ENCODE measurements around the gene SPOCK1.

The SPOCK1 gene

DNA sequence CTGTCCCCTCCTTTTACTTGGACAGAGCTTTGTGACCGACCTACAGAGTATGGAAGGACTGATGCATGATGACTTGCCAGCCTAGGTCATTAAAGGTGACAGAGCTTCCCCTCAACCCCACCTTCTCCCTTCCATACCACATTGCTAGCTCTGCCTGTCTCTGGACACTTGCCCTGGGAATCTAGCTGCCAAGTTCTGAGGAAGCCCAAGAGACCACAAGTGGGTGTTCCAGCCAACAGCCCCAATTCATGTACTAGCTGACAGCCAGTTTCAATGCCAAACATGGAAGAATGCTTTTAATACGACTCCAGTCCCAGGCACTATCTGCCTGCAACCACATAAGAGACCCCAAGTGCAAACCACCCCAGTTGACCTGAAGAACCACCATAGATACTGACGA, 477.1 kb downstream of the SPOCK1 start:
- Mint-ChIP-seq H3K4me1 (peaks cover 3% of the 10 kb centered on the region), H3K4me3 (no peak overlapping the region), H3K36me3 (no peaks in the 10 kb centered on the region), H3K27ac (no peak overlapping the region), H3K27me3 (no peaks in the 10 kb centered on the region), H3K9me3 (peaks cover 3% of the 10 kb centered on the region)
- DNase-seq (ENCODE audit: low spot score in 2 of 2) (no peak), ATAC-seq (ENCODE audit: low read depth) (no peak)

GRCh38 chr5:137019229-137019628, 479.9 kb downstream of the SPOCK1 start:
- H3K4me1 Mint-ChIP-seq: peaks cover 3% of the 10 kb centered on the region
- peaks cover 3% of the 10 kb centered on the region for H3K9me3 Mint-ChIP-seq
- H3K27ac Mint-ChIP-seq: no peak overlapping the region
- DNase-seq (ENCODE audit: low spot score in 2 of 2) (no peak), ATAC-seq (ENCODE audit: low read depth) (no peak)
- H3K27me3 Mint-ChIP-seq: no peaks in the 10 kb centered on the region
- no peak overlapping the region for H3K4me3 Mint-ChIP-seq
- no peaks in the 10 kb centered on the region for H3K36me3 Mint-ChIP-seq

GRCh38 chr5:137016783-137017324, 482.3 kb downstream of the SPOCK1 start:
- DNase-seq (ENCODE audit: low spot score in 2 of 2): no peak
- no peak overlapping the region for H3K27ac Mint-ChIP-seq
- H3K27me3 Mint-ChIP-seq: no peaks in the 10 kb centered on the region
- H3K9me3 Mint-ChIP-seq: peaks cover 3% of the 10 kb centered on the region
- H3K4me3 Mint-ChIP-seq: no peak overlapping the region
- H3K4me1 Mint-ChIP-seq: no peaks in the 10 kb centered on the region
- H3K36me3 Mint-ChIP-seq: no peaks in the 10 kb centered on the region
- ATAC-seq (ENCODE audit: low read depth): no peak

- no peak for ATAC-seq (ENCODE audit: low read depth)
Observed at GRCh38 chr5:137015540-137016116, 483.5 kb downstream of the SPOCK1 start.

GRCh38 chr5:137014731-137015130, 484.4 kb downstream of the SPOCK1 start:
- DNase-seq (ENCODE audit: low spot score in 2 of 2) (no peak), ATAC-seq (ENCODE audit: low read depth) (no peak)
- Mint-ChIP-seq H3K9me3 (peaks cover 3% of the 10 kb centered on the region), H3K27me3 (no peaks in the 10 kb centered on the region), H3K27ac (no peak overlapping the region), H3K4me1 (no peaks in the 10 kb centered on the region), H3K4me3 (no peak overlapping the region), H3K36me3 (no peaks in the 10 kb centered on the region)

More at GRCh38 chr5:137015540-137016116, 483.5 kb downstream of the SPOCK1 start:
- Mint-ChIP-seq H3K36me3 (no peaks in the 10 kb centered on the region), H3K27ac (no peak overlapping the region), H3K9me3 (peaks cover 3% of the 10 kb centered on the region), H3K4me1 (no peaks in the 10 kb centered on the region), H3K27me3 (no peaks in the 10 kb centered on the region), H3K4me3 (no peak overlapping the region)
- no peak for DNase-seq (ENCODE audit: low spot score in 2 of 2)

DNA sequence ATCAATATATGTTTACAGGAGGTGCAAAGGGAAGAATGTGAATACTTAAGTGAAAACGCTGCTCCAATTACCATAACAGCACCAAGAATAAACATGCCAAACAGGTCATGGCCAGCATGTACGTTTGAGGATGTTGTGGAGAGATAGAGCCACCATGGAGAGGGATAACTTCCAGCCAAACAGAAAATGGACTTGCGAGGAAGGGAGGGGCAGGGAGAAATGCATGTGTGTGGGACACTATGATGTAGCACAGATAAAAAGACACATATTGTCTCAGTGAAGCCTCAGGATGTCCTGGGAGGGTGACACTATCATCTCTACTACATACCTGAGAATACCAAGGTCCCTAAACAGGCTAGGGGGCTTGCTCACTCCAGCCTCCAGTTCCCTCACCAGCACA, 488.9 kb downstream of the SPOCK1 start:
- Mint-ChIP-seq H3K27me3 (no peaks in the 10 kb centered on the region), H3K4me3 (no peak overlapping the region), H3K36me3 (no peaks in the 10 kb centered on the region), H3K4me1 (no peaks in the 10 kb centered on the region), H3K9me3 (peaks cover 3% of the 10 kb centered on the region), H3K27ac (no peak overlapping the region)
- no peak for ATAC-seq (ENCODE audit: low read depth)
- DNase-seq (ENCODE audit: low spot score in 2 of 2): no peak

DNA sequence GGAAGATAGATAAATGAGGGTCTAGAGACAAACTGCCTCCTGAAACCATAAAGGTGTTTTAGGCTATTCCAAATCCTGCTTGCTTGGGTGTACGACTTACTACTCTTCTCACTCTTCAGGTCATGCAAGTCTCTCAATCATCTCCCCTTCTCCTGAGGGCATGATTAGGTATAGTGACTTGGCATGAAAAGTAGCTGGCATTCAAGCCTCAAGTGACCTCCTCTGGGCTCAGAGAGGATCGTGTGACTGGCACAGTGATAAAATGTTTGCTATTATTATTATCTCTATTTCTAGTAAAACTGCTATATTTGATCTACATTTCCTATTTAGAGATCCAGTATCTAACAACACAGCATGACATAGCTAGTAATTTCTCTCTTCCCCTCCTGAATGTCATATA, 494.8 kb downstream of the SPOCK1 start:
- Mint-ChIP-seq H3K4me1 (no peaks in the 10 kb centered on the region), H3K27me3 (no peaks in the 10 kb centered on the region), H3K9me3 (peaks cover 4% of the 10 kb centered on the region), H3K36me3 (no peaks in the 10 kb centered on the region), H3K4me3 (no peak overlapping the region), H3K27ac (no peak overlapping the region)
- DNase-seq (ENCODE audit: low spot score in 2 of 2) (no peak), ATAC-seq (ENCODE audit: low read depth) (no peak)

GRCh38 chr5:137001026-137001569, 498.0 kb downstream of the SPOCK1 start:
- H3K27me3 Mint-ChIP-seq: no peaks in the 10 kb centered on the region
- H3K27ac Mint-ChIP-seq: no peak overlapping the region
- no peak for DNase-seq (ENCODE audit: low spot score in 2 of 2)
- no peak overlapping the region for H3K4me3 Mint-ChIP-seq
- ATAC-seq (ENCODE audit: low read depth): no peak
- peaks cover 7% of the 10 kb centered on the region for H3K9me3 Mint-ChIP-seq
- H3K4me1 Mint-ChIP-seq: no peaks in the 10 kb centered on the region
- no peaks in the 10 kb centered on the region for H3K36me3 Mint-ChIP-seq

DNA sequence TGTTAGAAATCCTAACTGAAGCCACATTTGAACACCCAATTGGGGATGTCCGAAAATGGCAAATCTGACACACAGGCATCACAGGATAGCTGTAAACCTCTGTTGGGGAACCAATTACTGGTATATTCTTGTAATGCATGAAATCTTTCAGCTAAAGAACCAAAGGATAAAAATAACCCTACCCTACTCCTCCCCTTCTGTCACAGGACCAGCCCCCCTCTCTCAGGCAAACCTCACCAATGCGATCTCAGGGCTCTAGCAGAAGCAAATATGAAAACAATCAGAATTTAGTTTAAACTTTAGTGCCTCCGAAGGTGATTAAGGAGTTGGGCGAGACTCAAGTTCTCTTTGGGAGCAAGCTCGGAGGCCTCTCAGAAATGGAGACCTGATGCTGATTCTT, 499.3 kb downstream of the SPOCK1 start:
- no peaks in the 10 kb centered on the region for H3K27me3 Mint-ChIP-seq
- H3K27ac Mint-ChIP-seq: no peak overlapping the region
- no peaks in the 10 kb centered on the region for H3K4me1 Mint-ChIP-seq
- DNase-seq (ENCODE audit: low spot score in 2 of 2): no peak
- no peak overlapping the region for H3K4me3 Mint-ChIP-seq
- no peaks in the 10 kb centered on the region for H3K36me3 Mint-ChIP-seq
- H3K9me3 Mint-ChIP-seq: peaks cover 4% of the 10 kb centered on the region
- no peak for ATAC-seq (ENCODE audit: low read depth)

GRCh38 chr5:136998854-136999357, 500.2 kb downstream of the SPOCK1 start:
- Mint-ChIP-seq H3K36me3 (no peaks in the 10 kb centered on the region), H3K4me3 (no peak overlapping the region), H3K27me3 (no peaks in the 10 kb centered on the region), H3K4me1 (no peaks in the 10 kb centered on the region), H3K9me3 (peaks cover 3% of the 10 kb centered on the region), H3K27ac (no peak overlapping the region)
- DNase-seq (ENCODE audit: low spot score in 2 of 2): no peak
- no peak for ATAC-seq (ENCODE audit: low read depth)

- H3K27me3 Mint-ChIP-seq: no peaks in the 10 kb centered on the region
- no peak for DNase-seq (ENCODE audit: low spot score in 2 of 2)
- no peaks in the 10 kb centered on the region for H3K36me3 Mint-ChIP-seq
- H3K27ac Mint-ChIP-seq: no peak overlapping the region
- H3K4me1 Mint-ChIP-seq: no peaks in the 10 kb centered on the region
- H3K9me3 Mint-ChIP-seq: peaks cover 3% of the 10 kb centered on the region
- no peak overlapping the region for H3K4me3 Mint-ChIP-seq
- ATAC-seq (ENCODE audit: low read depth): no peak
Observed at GRCh38 chr5:136994154-136994553, 505.0 kb downstream of the SPOCK1 start.

DNA sequence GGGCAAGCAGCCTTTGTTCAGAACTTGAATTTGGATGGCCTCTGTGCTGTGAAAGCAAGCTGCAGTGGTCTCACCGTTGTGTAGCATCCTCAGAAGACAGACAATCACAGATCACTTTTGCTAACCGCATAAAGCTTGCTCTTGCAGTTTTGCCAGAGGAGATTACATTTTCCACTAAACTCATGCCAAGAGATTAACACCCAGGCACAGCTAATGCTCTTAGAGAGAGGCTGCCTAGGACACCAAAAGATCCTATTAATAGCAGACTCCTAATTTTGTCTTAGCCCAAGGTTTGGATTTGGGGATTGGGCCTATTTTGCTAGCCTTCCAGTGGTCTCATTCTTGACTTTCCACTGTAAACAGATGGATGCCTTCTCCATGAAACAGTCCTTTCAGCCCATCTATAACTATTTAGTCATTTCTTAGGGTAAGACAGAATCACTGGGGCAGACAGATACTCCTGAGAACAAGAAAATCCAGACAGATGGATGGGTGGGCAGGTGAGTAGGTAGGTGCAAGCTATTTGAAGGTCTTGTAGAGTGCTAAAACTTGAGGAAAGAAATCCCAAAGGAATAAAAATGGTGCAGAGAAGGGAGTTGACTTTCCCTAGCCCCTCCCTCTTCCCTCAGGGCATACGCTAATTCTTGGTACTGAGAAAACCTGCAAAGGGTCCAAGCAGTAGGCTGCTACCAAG, 506.2 kb downstream of the SPOCK1 start:
- ATAC-seq (ENCODE audit: low read depth): no peak
- Mint-ChIP-seq H3K4me1 (no peaks in the 10 kb centered on the region), H3K9me3 (peaks cover 3% of the 10 kb centered on the region), H3K27ac (no peak overlapping the region), H3K36me3 (no peaks in the 10 kb centered on the region), H3K27me3 (no peaks in the 10 kb centered on the region), H3K4me3 (no peak overlapping the region)
- no peak for DNase-seq (ENCODE audit: low spot score in 2 of 2)

DNA sequence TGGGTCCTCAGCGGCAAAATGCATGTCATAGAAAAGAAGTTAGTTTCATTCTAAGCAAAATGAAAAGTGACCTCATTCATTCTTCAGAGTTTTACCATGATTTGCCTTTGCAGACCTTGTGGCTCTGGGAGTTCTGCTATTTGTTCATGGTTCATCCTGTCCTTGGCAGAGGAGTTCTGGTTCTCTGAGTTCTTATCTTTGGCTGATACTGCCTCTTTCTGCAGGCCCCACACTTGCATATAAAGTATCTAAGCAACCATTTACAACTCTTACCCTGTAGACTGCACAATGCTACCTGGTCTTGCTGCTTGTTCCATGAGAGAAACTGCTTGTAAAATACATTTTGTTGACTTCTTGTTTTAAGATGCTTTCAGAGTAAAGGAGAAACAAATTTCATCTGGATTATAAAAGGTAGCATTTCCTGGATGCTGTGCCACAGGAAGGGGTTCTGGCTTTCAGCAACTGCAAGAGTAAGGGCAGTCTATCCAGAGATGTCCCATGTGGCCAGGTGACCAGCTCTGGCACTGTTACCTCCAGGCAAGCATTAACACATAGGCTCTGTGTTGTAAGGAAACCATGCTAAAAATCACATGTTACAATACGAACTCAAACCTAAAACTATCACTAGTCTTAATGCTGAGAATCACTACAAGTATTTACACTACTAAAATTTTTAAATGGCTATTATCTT, 513.2 kb downstream of the SPOCK1 start:
- DNase-seq (ENCODE audit: low spot score in 2 of 2): no peak
- H3K9me3 Mint-ChIP-seq: no peaks in the 10 kb centered on the region

DNA sequence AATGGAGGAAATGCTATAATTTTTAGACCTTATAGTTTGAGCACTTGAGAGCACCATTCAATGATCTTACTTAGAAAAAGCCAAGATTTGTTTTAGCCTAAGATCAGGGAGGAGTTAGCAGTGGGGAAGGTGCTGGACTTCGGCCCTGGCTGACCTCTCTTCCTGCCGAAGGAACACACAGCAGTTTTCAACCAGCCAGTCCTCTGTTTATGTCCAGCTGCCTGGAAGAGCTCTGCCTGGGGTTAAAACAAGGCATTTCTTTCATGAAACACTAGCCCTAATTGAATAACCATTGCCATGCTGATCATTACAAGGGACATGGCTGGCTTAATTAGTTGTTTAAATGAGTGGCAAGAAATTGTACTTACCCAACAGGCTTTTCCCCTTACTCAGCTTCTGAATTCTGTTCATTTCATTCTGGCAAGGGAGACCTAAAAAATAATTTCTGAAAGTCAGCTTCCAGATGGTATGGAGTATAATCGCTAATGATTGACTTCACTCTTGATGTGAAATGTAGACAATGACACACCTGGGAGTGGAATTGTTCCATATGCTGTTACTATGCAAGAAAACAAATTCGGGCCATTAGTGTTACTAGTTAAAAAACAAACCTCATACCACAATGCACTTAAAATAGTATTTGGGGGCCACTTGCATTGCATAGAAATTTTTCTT, 514.2 kb downstream of the SPOCK1 start:
- no peak overlapping the region for H3K4me3 Mint-ChIP-seq
- H3K27me3 Mint-ChIP-seq: no peaks in the 10 kb centered on the region
- no peak for ATAC-seq (ENCODE audit: low read depth)
- no peaks in the 10 kb centered on the region for H3K4me1 Mint-ChIP-seq
- no peak overlapping the region for H3K27ac Mint-ChIP-seq
- no peak for DNase-seq (ENCODE audit: low spot score in 2 of 2)
- no peaks in the 10 kb centered on the region for H3K9me3 Mint-ChIP-seq
- H3K36me3 Mint-ChIP-seq: no peaks in the 10 kb centered on the region

More for the DNA sequence above, 513.2 kb downstream of the SPOCK1 start:
- no peak overlapping the region for H3K4me3 Mint-ChIP-seq
- H3K4me1 Mint-ChIP-seq: no peaks in the 10 kb centered on the region
- ATAC-seq (ENCODE audit: low read depth): no peak
- no peak overlapping the region for H3K27ac Mint-ChIP-seq
- H3K36me3 Mint-ChIP-seq: no peaks in the 10 kb centered on the region
- H3K27me3 Mint-ChIP-seq: no peaks in the 10 kb centered on the region

All from memory B cell (primary cell).